Adipose tissue (tissue), 3 donors: Measurements from ENCODE around the gene KCNH2. TPM values are rescaled to one million over a fixed set of nuclear protein-coding genes. Genes with fewer than 3 reads are reported as not detected.

Experiments
- polyA plus RNA-seq, 3 donors: library from polyadenylated mRNA; stranded (reverse); fragments of 200-250 nt; gene quantifications; one replicate each; pipeline ENCODE4 v1.2.3, GENCODE V29; 2013
- donor health status: healthy with polysubstance abuse.
- donor health status: Bipolar disorder and iron deficiency.
- donor health status: healthy.

Gene KCNH2
- polyA plus RNA-seq, 3 donors, result 0.19 to 3.4 (median 0.22) TPM

Other genes with a start within 250 kb of the KCNH2 start
- 10 to 100 TPM in 2 of 3 donors, 1 to 10 TPM in 1; 7.2 to 42.8 (median 40.2) TPM for gene GIMAP5, start 240.9 kb downstream of the KCNH2 start, polyA plus RNA-seq
- 10 to 100 TPM in 2 of 3 donors, 1 to 10 TPM in 1; 9.1 to 56.5 (median 43.7) TPM for gene TMEM176B, start 178.0 kb downstream of the KCNH2 start, polyA plus RNA-seq
- 10 to 100 TPM in 2 of 3 donors, 1 to 10 TPM in 1; 5.8 to 60.4 (median 36.7) TPM for gene TMEM176A, start 177.6 kb downstream of the KCNH2 start, polyA plus RNA-seq
- gene AOC1, start 125.8 kb downstream of the KCNH2 start, polyA plus RNA-seq, result under 1 TPM in 2 of 3 donors, not detected in 1; 0.07 to 0.15 TPM
- 10 to 100 TPM in 2 of 3 donors, 1 to 10 TPM in 1; 4.1 to 36.9 (median 23.3) TPM for gene NOS3, start 12.7 kb upstream of the KCNH2 start, polyA plus RNA-seq
- 1 to 10 TPM in 1 of 3 donors, under 1 TPM in 2; 0.11 to 2.1 (median 0.37) TPM for gene ATG9B, start 46.2 kb upstream of the KCNH2 start, polyA plus RNA-seq
- 10 to 100 TPM; 11.2 to 24.0 (median 14.6) TPM for gene ABCB8, start 50.1 kb upstream of the KCNH2 start, polyA plus RNA-seq
- gene ASIC3, start 70.2 kb upstream of the KCNH2 start, polyA plus RNA-seq, result 1 to 10 TPM; 1.3 to 7.6 (median 2.8) TPM
- gene CDK5, start 79.6 kb upstream of the KCNH2 start, polyA plus RNA-seq, result 1 to 10 TPM; 5.9 to 9.1 (median 7.8) TPM
- gene SLC4A2, start 81.3 kb upstream of the KCNH2 start, polyA plus RNA-seq, result 10 to 100 TPM; 63.7 to 73.3 (median 64.8) TPM
- 100 to 1,000 TPM in 1 of 3 donors, 10 to 100 TPM in 2; 53.0 to 104 (median 91.8) TPM for gene FASTK, start 102.5 kb upstream of the KCNH2 start, polyA plus RNA-seq
- 10 to 100 TPM; 33.3 to 56.8 (median 44.0) TPM for gene TMUB1, start 105.2 kb upstream of the KCNH2 start, polyA plus RNA-seq
- gene AGAP3, start 108.2 kb upstream of the KCNH2 start, polyA plus RNA-seq, result 10 to 100 TPM; 35.9 to 67.0 (median 51.9) TPM
- gene GBX1, start 189.4 kb upstream of the KCNH2 start, polyA plus RNA-seq, result not detected
- not detected for gene ASB10, start 208.9 kb upstream of the KCNH2 start, polyA plus RNA-seq
- gene H2BK1, start 232.2 kb upstream of the KCNH2 start, polyA plus RNA-seq, result not detected
- gene ABCF2, start 248.9 kb upstream of the KCNH2 start, polyA plus RNA-seq, result 10 to 100 TPM; 11.3 to 32.4 (median 20.1) TPM